ENCODE results near the gene VANGL2. TPM values are rescaled to one million over a fixed set of nuclear protein-coding genes. Genes with fewer than 3 reads are reported as not detected.

Gene VANGL2
- total and polyA plus RNA-seq, 2 of the 4 experiments (the other 2 are of a cell fraction), result 0.36 to 3.6 TPM

- Histone ChIP-seq H3K4ac (ENCODE audit: low read depth, low read length) (no peak overlapping the region), H2AK9ac (replicated peaks; ENCODE audit: low read depth, low read length, poor library complexity) (no peak overlapping the region), H3K36me3 (ENCODE audit: control insufficient read depth, insufficient read depth, low read length) (no peaks in the 10 kb centered on the region), H4K20me1 (ENCODE audit: insufficient read depth, low read length) (no peaks in the 10 kb centered on the region), H4K5ac (ENCODE audit: low read depth, low read length) (no peak overlapping the region), H4K8ac (ENCODE audit: low read depth in 2 of 2, low read length in 2 of 2) (no peak overlapping the region), H4K91ac (ENCODE audit: insufficient read depth, low read depth, low read length) (no peak overlapping the region), H3K79me1 (ENCODE audit: low read depth in 1 of 2, low read length in 2 of 2) (no peaks in the 10 kb centered on the region), H3K27ac (ENCODE audit: insufficient read depth, low read length) (no peak overlapping the region), H3K18ac (ENCODE audit: low read depth, low read length) (no peak overlapping the region), H3K27me3 (ENCODE audit: control insufficient read depth, insufficient read depth, low read length) (no peaks in the 10 kb centered on the region), H3K4me1 (ENCODE audit: control insufficient read depth, insufficient read depth, low read length) (no peaks in the 10 kb centered on the region), H3K9ac (ENCODE audit: low read depth, low read length) (no peak overlapping the region), H3K9me1 (ENCODE audit: insufficient read depth, low read length) (no peaks in the 10 kb centered on the region), H2AK5ac (ENCODE audit: low read depth, low read length) (no peak overlapping the region), H3K9me3 (ENCODE audit: control insufficient read depth, insufficient read depth, low read length) (no peaks in the 10 kb centered on the region), H2BK15ac (ENCODE audit: low read depth, low read length) (no peak overlapping the region), H2BK20ac (ENCODE audit: low read depth, low read length) (no peak overlapping the region), H3K14ac (replicated peaks; ENCODE audit: low read depth, low read length) (no peak overlapping the region), H2AFZ (replicated peaks; ENCODE audit: low read length, poor library complexity) (no peak overlapping the region), H3K4me3 (ENCODE audit: insufficient read depth, low read depth, low read length) (no peak overlapping the region), H2BK5ac (ENCODE audit: low read depth, low read length, poor library complexity, severe bottlenecking) (no peak overlapping the region), H2BK120ac (ENCODE audit: low read depth, low read length) (no peak overlapping the region), H3K23ac (ENCODE audit: low read depth, low read length) (no peak overlapping the region), H3K4me2 (ENCODE audit: low read depth, low read length) (no peak overlapping the region), H3K56ac (ENCODE audit: extremely low read depth, insufficient read depth, low read length) (no peak overlapping the region)
- POLR2A ChIA-PET (ENCODE audit: unreplicated experiment), result no interaction called here
- intact Hi-C loops (cut with micrococcal nuclease) (no loop called here), in situ Hi-C loops (cut with MboI; ENCODE audit: low sequenced_read_pairs) (no loop called here), dilution Hi-C loops (cut with HindIII; ENCODE audit: low sequenced_read_pairs, unreplicated experiment) (no loop called here)
- TF ChIP-seq USF2 (IDR thresholded peaks at IDR 0.05; ENCODE audit: low read depth, low read length) (no peak), FOS (IDR thresholded peaks at IDR 0.05; ENCODE audit: low read depth, low read length) (no peak), POLR2A (IDR thresholded peaks at IDR 0.05; ENCODE audit: low read depth, low read length) (no peak), NFE2L2 (IDR thresholded peaks at IDR 0.05; ENCODE audit: low read depth, low read length) (no peak), MAZ (IDR thresholded peaks at IDR 0.05; ENCODE audit: borderline replicate concordance, low read depth, low read length) (no peak), MAFK (IDR thresholded peaks at IDR 0.05; ENCODE audit: low read depth, low read length) (no peak), RCOR1 (IDR thresholded peaks at IDR 0.05; ENCODE audit: insufficient replicate concordance, low read length) (no peak), MXI1 (IDR thresholded peaks at IDR 0.05; ENCODE audit: borderline replicate concordance, low read depth, low read length) (no peak)
- TF ChIP-seq, protein P1, sequence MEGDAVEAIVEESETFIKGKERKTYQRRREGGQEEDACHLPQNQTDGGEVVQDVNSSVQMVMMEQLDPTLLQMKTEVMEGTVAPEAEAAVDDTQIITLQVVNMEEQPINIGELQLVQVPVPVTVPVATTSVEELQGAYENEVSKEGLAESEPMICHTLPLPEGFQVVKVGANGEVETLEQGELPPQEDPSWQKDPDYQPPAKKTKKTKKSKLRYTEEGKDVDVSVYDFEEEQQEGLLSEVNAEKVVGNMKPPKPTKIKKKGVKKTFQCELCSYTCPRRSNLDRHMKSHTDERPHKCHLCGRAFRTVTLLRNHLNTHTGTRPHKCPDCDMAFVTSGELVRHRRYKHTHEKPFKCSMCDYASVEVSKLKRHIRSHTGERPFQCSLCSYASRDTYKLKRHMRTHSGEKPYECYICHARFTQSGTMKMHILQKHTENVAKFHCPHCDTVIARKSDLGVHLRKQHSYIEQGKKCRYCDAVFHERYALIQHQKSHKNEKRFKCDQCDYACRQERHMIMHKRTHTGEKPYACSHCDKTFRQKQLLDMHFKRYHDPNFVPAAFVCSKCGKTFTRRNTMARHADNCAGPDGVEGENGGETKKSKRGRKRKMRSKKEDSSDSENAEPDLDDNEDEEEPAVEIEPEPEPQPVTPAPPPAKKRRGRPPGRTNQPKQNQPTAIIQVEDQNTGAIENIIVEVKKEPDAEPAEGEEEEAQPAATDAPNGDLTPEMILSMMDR (conservative IDR thresholded peaks at IDR 0.05; ENCODE audit: low read depth, low read length), result no peak
- TF ChIP-seq, protein P2, sequence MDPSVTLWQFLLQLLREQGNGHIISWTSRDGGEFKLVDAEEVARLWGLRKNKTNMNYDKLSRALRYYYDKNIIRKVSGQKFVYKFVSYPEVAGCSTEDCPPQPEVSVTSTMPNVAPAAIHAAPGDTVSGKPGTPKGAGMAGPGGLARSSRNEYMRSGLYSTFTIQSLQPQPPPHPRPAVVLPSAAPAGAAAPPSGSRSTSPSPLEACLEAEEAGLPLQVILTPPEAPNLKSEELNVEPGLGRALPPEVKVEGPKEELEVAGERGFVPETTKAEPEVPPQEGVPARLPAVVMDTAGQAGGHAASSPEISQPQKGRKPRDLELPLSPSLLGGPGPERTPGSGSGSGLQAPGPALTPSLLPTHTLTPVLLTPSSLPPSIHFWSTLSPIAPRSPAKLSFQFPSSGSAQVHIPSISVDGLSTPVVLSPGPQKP (IDR thresholded peaks at IDR 0.05; ENCODE audit: borderline replicate concordance, low read depth, low read length), result no peak
- ATAC-seq (ENCODE audit: low read depth) (no peak), DNase-seq (no peak)
- BruUV-seq (replicated peaks), result no TSS peak
- CTCF ChIA-PET, result interaction anchor here (0.9 kb wide), 1 partner anchor 31 kb away, joined by 3 read pairs; no protein-coding TSS in a partner anchor
- WGBS, 2 experiments (ENCODE audit: extremely low coverage in 2 of 2, insufficient read length in 1 of 2), result no CpG with 5 or more reads among the region's 2 CpGs
Observed at GRCh38 chr1:160459687-160460086, 59.3 kb downstream of the VANGL2 start.

Measured in IMR-90 (cell line).